NT2/D1 (cell line): Measurements from ENCODE around the gene RAVER1.

Experiments
- DNase-seq: peaks from one replicate; pipeline ENCODE4 v3.0.0-alpha.2; 2011; ENCODE audit warnings: low read depth, low spot score
- H3K27me3 ChIP-seq: 2 replicates; pipeline ENCODE4 v1.6.0; 2011; ENCODE audit warnings: mild to moderate bottlenecking; ENCODE audit not compliant: insufficient read length, insufficient read depth
- H3K36me3 ChIP-seq: 2 replicates; pipeline ENCODE4 v1.6.1; 2011; ENCODE audit warnings: mild to moderate bottlenecking, low read length, mixed read lengths; ENCODE audit not compliant: insufficient read depth, insufficient read length
- H3K4me1 ChIP-seq: 2 replicates; pipeline ENCODE4 v1.5.1; 2011; ENCODE audit not compliant: insufficient read depth, insufficient read length
- H3K4me3 ChIP-seq: 2 replicates; pipeline ENCODE4 v1.5.1; 2011; ENCODE audit warnings: low read depth; ENCODE audit not compliant: insufficient read length
- H3K9ac ChIP-seq: 2 replicates; pipeline ENCODE4 v1.6.0; 2011; ENCODE audit warnings: low read depth; ENCODE audit not compliant: insufficient read length
- H3K9me3 ChIP-seq: 2 replicates; pipeline ENCODE4 v1.5.1; 2011; ENCODE audit warnings: mild to moderate bottlenecking, low read length; ENCODE audit not compliant: insufficient read depth
- SUZ12 ChIP-seq: IDR thresholded peaks from 2 replicates; pipeline ENCODE4 v1.6.1; 2011; ENCODE audit not compliant: insufficient read length, insufficient read depth; ENCODE audit errors: extremely low read depth
- YY1 ChIP-seq: IDR thresholded peaks from 2 replicates; pipeline ENCODE4 v1.6.1; 2011; ENCODE audit not compliant: insufficient read length, insufficient read depth
- ZNF274 ChIP-seq: IDR thresholded peaks from 2 replicates; pipeline ENCODE4 v1.6.1; 2011; ENCODE audit warnings: mild to moderate bottlenecking, low read depth, low read length

The RAVER1 gene

GRCh38 chr19:10277795-10278589 is 55.3 kb downstream of the RAVER1 start:
- Histone ChIP-seq H3K4me3 (no peak overlapping the region), H3K27me3 (no peaks in the 10 kb centered on the region), H3K36me3 (peaks cover 6% of the 10 kb centered on the region)

GRCh38 chr19:10274589-10274988 is 58.7 kb downstream of the RAVER1 start:
- peaks cover 8% of the 10 kb centered on the region for H3K4me1 ChIP-seq
- H3K27me3 ChIP-seq, result peaks cover 11% of the 10 kb centered on the region
- no peak for DNase-seq
- H3K36me3 ChIP-seq, result peaks cover 6% of the 10 kb centered on the region
- no peaks in the 10 kb centered on the region for H3K9me3 ChIP-seq
- H3K4me3 ChIP-seq, result no peak overlapping the region
- no peak for TF ChIP-seq ZNF274
- no peak for TF ChIP-seq YY1
- no peak for TF ChIP-seq SUZ12
- H3K9ac ChIP-seq, result no peak overlapping the region

More at GRCh38 chr19:10277795-10278589, 55.3 kb downstream of the RAVER1 start:
- TF ChIP-seq ZNF274, result no peak
- H3K9ac ChIP-seq, result no peak overlapping the region
- H3K9me3 ChIP-seq, result no peaks in the 10 kb centered on the region
- no peak for DNase-seq
- no peaks in the 10 kb centered on the region for H3K4me1 ChIP-seq

DNA sequence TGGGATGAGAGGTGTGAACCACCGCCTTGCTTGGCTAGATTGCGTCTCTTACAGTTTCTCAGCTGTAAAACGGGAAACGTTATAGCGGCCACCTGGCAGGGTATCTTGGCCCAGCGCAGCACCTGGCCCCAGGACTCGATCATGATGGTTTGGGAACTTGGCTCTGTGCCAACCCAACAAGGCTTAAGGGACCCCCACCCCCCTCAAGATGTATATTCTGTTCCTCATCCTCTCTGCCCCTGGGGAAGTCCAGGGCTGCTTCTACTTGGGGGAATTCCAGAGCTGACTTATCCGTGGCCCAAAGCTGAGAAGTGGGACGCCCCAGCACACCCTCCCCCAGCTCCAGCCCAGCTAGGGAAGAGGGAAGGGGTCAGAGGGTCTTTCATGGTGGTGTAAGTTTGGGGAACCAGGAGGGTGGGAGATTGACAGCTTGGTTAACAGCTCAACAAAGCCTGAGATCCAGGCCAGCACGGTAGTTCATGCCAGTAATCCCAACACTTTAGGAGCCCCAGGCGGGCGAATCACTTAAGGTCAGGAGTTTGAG is 61.7 kb downstream of the RAVER1 start:
- no peak for DNase-seq
- H3K9me3 ChIP-seq, result no peaks in the 10 kb centered on the region
- peaks cover 11% of the 10 kb centered on the region for H3K4me1 ChIP-seq
- peaks cover 13% of the 10 kb centered on the region for H3K27me3 ChIP-seq
- TF ChIP-seq YY1, result no peak
- H3K9ac ChIP-seq, result peak overlapping the region; percentile 62
- H3K4me3 ChIP-seq, result peak overlapping the region; percentile 41
- peaks cover 6% of the 10 kb centered on the region for H3K36me3 ChIP-seq

GRCh38 chr19:10270616-10271394 is 62.5 kb downstream of the RAVER1 start, which contains the start of gene ICAM1:
ICAM1 (plus strand) TSS chr19:10271120; CDS start chr19:10271160, 40 bp downstream.
- H3K4me3 ChIP-seq, result peak within 1 kb of the TSS; percentile 41
- H3K36me3 ChIP-seq, result peaks cover 6% of the 10 kb centered on the region
- DNase-seq, result no peak
- H3K9ac ChIP-seq, result peak within 1 kb of the TSS; percentile 62
- peaks cover 13% of the 10 kb centered on the region for H3K27me3 ChIP-seq
- no peaks in the 10 kb centered on the region for H3K9me3 ChIP-seq
- H3K4me1 ChIP-seq, result peaks cover 11% of the 10 kb centered on the region
- TF ChIP-seq ZNF274 (no peak), SUZ12 (no peak), YY1 (no peak)

GRCh38 chr19:10270180-10270615 is 63.1 kb downstream of the RAVER1 start:
- H3K9ac ChIP-seq, result peak overlapping the region; percentile 62
- no peak for DNase-seq
- no peaks in the 10 kb centered on the region for H3K9me3 ChIP-seq

DNA sequence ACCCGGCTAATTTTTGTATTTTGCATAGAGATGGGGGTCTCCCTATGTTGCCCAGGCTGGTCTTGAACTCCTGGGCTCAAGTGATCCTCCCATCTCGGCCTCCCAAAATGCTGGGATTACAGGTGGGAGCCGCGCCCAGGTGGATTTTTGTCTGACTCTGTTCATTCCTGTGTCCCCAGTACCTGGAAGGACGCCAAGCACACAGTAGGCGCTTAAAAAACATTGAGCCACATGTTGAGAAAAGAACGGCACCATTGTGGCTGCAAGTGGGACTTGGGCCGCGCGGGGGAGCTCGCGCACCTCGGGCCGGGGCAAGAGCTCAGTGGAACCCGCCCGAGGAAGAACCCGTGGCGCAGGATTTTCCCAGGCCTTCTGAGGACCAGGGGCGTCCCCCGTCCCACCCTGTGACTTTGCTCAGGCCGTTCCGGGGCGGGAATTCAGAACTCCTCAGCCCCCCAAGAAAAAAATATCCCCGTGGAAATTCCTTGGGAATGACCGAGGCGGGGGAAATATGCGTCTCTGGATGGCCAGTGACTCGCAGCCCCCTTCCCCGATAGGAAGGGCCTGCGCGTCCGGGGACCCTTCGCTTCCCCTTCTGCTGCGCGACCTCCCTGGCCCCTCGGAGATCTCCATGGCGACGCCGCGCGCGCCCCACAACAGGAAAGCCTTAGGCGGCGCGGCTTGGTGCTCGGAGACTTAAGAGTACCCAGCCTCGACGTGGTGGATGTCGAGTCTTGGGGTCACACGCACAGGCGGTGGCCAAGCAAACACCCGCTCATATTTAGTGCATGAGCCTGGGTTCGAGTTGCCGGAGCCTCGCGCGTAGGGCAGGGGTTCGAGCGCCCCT is 63.8 kb downstream of the RAVER1 start:
- TF ChIP-seq YY1, result no peak
- TF ChIP-seq SUZ12, result no peak
- TF ChIP-seq ZNF274, result no peak
- no peak for DNase-seq
- peak overlapping the region; percentile 62 for H3K9ac ChIP-seq
- H3K27me3 ChIP-seq, result peaks cover 13% of the 10 kb centered on the region
- peak overlapping the region; percentile 41 for H3K4me3 ChIP-seq
- peaks cover 1% of the 10 kb centered on the region for H3K36me3 ChIP-seq
- H3K4me1 ChIP-seq, result peaks cover 11% of the 10 kb centered on the region
- H3K9me3 ChIP-seq, result no peaks in the 10 kb centered on the region

More at GRCh38 chr19:10270180-10270615, 63.1 kb downstream of the RAVER1 start:
- TF ChIP-seq SUZ12 (no peak), YY1 (no peak), ZNF274 (no peak)
- Histone ChIP-seq H3K4me3 (peak overlapping the region; percentile 41), H3K4me1 (peaks cover 11% of the 10 kb centered on the region), H3K27me3 (peaks cover 13% of the 10 kb centered on the region), H3K36me3 (peaks cover 6% of the 10 kb centered on the region)
